Measurements from ENCODE around the gene EPC1.

DNA sequence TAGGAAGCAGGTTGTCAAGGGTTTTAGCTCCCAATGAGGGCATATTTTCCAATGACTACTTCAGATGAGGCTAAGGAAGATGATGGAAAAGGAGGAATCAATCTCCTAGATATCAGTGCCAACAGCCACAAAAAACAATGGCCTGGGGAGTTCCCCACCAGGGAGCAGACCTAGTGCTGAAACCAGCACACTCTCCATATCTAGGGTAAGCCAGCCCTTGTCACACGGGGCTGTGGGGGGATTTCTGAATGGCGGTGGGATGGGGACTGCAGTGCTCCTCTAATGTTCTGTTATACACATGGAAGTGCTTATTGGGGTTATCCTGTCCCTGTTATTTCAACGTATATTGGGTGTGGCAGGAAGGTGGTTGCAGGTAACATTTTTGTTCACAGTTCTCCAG, 18.5 kb downstream of the EPC1 start:
- TF ChIP-seq POLR2A (IDR thresholded peaks at IDR 0.05; ENCODE audit: low read length), result no peak
- TF ChIP-seq MYC (IDR thresholded peaks at IDR 0.05; ENCODE audit: borderline replicate concordance, low read length), result no peak
- no peak for TF ChIP-seq CHD4 (IDR thresholded peaks at IDR 0.05; ENCODE audit: borderline replicate concordance)
- TF ChIP-seq HOXB13 (CRISPR knock-in tag; IDR thresholded peaks at IDR 0.05; ENCODE audit: low read depth), result no peak

Measured in A549 (cell line).